SW 1271 (cell line): ENCODE results near the gene ADAMTS18.
A peak's percentile ranks its signal among the peaks of the same experiment; 100 is the strongest.

Experiments used
- DNase-seq, 2 experiments: peaks; one replicate each; lab custom pipeline; 2025; lab: John Stamatoyannopoulos, UW

Gene ADAMTS18

DNA sequence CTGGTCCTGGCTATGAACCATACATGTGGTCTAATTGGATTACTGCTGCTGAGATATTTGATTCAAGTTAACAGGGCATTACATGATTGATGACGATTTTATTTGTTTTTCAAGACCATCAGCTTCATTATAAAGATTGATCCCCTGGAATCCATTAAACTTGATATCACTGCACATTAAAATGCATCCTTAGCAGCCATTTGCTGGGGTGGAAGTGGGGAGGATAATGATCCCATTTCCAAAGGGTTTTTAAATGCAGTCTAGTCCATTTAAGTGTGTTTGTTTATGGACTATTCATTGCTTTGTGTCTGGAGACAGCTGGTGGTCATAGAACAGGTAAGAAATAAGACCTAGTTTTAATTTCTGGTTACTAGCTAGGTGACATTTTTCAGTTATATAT is 40.9 kb downstream of the ADAMTS18 start:
- no peak for DNase-seq

DNA sequence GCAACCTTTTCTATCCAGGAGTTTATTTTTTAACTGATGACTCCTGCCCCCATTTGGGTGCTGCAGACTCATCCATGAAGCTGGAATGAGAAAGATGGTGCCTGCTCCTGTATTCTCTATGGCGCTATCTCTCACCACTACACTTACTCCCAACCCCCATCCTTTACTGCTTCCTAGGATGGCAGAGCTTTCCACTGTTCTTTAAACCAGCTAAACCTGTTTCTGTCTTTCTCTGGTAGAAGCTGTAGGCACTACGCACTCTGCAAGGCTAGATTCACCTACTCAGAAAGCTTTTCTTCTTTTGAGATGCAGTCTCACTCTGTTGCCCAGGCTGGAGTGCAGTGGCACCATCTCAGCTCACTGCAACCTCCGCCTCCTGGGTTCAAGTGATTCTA is 47.0 kb downstream of the ADAMTS18 start:
- no peak for DNase-seq

DNA sequence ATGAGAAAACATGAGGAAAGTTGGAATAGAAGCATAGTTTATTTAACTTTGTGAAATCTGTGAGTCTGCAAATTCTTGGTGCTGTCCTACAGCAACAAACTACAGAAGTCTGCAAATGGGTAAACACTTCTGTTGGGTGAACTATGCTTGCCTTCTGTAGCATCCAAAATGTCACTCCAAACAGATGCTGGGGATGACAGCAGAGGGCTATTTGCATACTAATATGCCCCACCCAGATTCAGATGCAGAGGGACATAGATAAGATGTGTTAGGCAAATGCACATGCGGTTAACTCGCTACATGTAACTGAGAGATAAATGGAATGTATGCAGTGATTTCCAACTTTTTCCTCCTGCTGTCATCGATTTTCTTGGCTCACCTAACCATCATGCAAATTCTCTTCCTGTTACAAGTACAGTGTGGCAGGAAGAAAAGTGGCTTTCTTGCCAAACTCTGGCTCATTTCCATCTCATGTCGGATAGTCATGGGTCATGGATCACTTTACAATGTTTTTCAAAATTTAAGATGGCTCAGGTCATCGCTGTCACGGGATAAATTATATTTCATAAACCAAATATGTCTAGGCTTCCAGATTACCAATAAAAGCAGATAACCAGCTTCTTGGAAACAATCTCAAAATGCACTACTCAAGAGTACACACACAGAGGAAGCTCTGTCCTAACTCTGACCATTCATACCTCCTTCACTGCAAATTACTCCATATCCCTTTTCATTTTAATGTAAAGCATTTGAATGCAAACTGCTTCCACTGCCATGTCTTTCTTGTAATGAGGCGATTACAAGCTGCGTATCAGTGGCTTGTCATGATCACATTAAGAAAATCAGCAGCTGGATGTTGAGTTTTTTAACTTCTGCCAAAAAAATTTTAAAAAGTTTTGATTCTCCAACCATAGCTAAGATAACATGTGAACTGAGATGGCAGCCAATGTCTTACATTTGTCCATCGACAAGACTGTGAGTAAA is 47.7 kb downstream of the ADAMTS18 start:
- DNase-seq = no peak

GRCh38 chr16:77385481-77385880 is 49.4 kb downstream of the ADAMTS18 start:
- no peak for DNase-seq

DNA sequence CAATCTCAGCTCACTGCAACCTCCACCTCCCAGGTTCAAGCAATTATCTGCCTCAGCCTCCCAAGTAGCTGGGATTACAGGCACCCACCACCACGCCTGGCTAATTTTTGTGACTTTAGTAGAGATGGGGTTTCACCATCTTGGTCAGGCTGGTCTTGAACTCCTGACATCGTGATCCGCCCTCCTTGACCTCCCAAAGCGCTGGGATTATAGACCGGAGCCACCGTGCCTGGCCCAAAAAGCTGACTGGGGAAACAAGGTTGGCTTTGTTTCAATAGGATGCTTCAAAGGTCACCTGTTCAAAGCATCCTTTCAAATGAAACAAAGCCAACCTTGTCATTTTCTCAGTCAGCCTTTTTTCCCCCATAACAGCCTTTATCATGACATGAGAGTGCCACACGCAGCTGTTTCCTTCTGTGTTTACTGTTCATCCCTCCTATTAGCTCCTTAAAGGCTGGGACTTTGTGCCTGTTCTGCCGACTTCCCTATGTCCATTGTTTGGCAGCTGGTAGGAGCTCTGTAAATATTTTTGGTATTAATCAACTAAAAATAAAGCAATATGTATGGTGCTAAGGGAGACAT is 51.1 kb downstream of the ADAMTS18 start:
- DNase-seq = no peak

GRCh38 chr16:77376358-77376757 is 58.5 kb downstream of the ADAMTS18 start:
- no peak for DNase-seq

DNA sequence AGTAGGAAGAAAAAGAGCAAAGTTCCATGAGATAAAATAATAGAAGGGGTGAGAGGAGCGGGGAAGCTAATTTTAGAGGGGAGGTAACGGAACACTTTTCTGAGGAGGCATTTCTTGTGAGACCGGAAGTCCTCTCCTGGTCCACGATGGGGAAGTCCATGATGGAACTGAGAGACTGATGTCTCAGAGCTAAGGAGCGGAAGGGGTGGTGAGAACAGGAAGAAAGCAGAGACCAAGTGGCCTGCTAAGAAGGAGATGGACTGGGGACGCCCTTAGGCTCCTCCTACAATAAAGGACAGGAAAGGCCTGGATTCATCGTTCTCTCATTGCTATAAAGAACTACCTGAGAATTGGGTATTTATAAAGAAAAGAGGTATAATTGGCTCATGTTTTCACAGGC is 59.4 kb downstream of the ADAMTS18 start:
- no peak for DNase-seq

DNA sequence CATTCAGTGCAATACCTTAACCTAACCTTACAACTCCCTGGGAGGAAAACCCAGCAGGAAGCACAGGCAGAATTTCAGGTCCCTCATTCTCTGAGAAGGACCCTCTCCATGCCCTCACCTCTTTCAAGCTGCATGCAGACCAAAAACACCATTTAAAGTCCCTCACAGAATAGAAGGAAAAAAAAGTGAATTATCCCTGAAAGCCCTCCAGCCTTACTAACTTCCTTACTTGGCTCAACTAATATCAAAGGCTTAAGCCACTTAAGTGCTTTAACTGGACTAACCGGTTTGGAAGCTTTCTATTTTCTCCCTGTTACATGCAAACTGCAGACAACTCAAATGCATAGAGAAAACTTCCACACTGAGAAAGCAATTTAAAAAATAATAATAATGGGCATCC is 60.5 kb downstream of the ADAMTS18 start:
- no peak for DNase-seq

- no peak for DNase-seq
These were observed 61.1 kb downstream of the ADAMTS18 start for GRCh38 chr16:77373726-77374125.

DNA sequence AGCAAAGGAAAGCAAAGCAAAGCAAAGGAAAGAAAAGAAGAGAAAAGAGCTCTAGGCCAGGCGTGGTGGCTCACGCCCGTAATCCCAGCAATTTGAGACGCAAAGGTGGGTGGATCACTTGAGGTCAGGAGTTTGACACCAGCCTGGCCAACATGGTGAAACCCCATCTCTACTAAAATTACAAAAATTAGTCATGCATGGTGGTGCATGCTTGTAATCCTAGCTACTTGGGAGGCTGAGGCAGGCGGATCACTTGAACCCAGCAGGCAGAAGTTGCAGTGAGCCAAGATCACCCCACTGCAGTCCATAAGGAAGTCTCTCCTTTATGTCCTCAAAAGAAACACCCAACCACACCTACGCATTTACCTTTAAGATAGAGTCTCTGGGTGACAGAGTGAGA is 70.1 kb downstream of the ADAMTS18 start:
- no peak for DNase-seq

DNA sequence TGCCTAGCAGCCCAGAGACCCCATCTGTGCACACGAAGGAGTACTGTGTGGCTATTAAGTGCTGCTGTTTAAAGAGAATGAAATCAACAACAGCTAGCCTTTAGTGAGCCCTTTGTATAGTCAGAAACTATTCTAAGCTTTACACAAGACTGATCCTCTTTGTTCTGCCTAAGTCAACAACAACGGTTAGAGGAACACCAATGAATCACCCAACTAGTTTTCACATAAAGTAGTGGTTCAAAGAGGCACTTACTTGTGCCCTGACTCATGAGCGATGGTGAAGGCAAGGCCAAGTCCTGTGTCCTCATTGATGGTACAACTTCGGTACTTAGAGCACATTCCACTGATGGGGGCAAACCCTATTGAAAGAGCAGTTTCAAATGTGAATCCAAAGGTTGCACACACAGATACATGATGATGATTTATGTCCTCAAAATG is 75.8 kb downstream of the ADAMTS18 start:
- DNase-seq = peak in 1 of 2 experiments; percentile 2

DNA sequence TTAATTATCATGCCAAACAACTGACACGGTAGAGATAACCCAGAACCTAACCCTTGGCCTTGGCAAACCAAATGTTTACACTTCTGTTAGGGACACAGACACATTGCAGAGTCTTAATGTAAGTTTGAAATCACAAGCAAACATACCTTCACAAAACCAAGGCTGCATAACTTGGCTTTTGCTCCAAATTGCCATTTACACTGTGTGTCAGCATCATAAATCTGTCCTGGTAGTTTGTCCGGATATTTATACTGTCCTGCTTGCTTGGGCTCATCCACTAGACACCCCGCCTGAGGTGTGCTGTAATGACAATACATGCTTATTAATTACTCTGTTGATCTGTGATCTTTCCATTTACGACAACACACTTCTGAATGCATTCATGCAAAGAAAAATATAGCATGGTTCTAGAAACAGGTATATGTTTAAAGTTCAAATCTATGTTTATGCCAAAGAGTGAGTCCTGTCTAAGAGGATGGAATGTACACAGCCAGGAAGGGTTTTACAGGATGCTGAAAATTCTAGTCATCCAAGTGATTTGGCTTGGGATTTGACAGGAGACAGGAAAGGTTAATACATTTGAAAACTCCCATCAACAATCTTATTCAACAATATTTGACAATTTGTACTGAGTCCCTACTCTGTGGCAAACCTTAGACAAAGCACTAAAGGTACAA is 81.1 kb downstream of the ADAMTS18 start:
- no peak for DNase-seq

DNA sequence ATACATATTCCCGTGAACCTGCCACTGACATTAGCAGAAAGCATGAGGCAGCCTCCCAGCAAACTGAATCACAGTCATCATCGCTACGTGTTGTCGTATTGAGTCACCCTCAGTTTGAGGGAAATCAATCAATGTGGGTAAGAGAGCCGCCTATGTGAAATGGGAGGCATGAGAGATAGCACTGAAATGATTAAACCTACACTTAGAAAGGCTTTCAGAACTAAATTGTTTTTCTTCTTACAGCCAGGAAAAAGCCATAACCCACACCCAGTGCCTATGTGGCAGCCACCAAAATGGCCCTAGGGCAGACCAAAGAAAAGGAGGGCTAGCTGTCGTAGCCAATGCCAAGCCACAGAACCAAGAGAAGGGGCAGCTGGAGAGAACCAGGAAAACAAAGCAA is 90.5 kb downstream of the ADAMTS18 start:
- no peak for DNase-seq

DNA sequence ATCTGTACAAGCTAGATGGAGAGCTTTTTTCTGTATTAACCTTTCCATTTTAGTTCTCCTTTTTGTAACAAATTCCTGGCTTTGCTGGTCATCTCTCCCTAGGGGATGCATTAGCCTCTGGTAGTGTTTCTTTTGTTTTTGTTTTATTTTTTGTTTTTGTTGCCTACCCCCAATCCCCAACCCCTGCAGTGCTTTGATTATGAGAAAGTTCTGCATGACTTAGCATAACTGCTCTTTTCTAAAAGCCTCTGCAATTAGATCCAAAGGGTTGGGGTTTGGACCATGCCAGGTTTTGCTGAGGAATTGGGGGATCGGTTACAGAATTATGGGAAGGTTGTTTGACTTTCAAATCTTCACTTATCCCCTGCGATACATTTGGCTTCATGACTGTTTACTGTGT is 98.2 kb downstream of the ADAMTS18 start:
- no peak for DNase-seq

DNA sequence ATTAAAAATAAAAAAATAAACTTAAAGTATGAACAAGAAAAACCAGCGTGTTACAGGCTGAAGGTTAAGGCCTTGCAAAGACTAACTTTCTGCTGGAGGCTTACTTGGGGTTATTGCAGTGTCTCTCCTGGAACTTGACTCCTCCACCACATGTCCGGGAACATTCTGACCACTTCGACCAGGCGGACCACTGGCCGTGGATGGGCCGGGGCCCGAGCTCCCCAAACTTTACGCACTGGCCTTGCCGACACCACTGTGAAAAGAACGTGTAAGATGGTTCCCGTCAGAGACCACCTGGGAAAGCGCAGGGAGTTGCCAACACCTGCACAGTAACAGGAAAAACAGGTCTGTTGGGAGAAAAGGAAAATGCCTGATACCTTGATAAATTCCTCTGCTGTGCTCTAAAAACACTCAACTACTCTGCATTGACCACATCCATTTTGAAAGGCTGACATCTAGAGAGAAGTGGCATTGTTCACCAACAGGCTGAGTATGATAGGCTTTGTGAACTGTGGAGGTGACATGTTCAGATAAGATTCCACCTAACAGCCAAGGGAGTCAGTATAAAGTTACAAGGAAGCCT is 99.1 kb downstream of the ADAMTS18 start:
- DNase-seq = no peak

DNA sequence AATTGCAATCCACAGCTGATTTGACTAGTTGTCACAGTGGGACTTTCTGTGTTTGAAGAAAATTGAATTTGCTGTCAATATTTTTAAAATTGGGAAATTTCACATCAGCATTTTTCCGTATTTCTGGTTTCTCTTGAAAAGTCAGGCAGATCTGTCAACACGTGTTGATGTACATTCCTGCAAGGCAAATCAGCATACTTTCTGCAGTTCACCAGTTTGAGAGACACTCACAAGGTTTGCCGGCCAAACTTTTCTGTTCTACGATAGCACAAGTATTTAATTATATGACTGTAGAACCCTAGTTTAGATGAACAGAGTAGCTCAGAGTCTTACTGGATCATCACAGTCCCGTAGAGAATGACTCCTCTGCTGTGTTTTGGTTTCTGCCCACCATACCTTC is 102.0 kb downstream of the ADAMTS18 start:
- DNase-seq = no peak

DNA sequence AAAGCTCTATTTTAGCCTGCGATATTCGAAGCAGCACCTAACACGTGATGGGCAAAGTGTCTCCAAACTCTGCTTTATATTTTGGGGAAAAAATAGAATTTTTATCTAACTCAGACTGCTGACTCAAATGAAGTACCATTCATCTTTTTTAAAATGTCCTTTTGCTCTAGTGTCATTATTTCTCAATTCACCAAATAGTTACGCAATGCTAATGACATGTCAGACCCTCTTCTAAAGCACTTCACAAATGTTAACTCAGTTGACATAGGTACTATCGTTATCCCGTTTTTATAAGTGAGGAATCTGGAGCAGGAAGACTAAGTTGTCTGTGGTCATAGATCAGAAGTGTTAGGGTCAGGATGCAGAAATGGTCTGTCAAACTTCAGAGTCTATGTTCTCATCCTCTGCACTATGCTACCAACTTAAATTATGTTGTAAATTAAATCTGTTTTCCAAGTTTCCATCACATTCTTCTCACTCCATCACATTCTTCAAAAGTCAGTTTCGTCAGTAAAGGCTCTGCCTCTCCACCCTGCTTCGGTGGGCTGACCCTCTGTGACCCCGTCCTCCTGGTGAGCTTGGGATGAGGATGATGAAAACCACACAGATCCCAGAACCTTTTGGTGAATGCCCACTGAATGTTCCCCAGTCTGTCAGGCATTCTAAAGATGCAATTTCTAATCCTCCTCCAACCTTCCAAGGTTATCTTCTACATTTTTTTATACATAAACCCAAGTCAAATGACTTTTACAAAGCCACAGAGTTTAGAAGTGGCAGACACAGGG is 102.8 kb downstream of the ADAMTS18 start:
- DNase-seq = no peak

GRCh38 chr16:77331043-77331442 is 103.8 kb downstream of the ADAMTS18 start:
- no peak for DNase-seq

DNA sequence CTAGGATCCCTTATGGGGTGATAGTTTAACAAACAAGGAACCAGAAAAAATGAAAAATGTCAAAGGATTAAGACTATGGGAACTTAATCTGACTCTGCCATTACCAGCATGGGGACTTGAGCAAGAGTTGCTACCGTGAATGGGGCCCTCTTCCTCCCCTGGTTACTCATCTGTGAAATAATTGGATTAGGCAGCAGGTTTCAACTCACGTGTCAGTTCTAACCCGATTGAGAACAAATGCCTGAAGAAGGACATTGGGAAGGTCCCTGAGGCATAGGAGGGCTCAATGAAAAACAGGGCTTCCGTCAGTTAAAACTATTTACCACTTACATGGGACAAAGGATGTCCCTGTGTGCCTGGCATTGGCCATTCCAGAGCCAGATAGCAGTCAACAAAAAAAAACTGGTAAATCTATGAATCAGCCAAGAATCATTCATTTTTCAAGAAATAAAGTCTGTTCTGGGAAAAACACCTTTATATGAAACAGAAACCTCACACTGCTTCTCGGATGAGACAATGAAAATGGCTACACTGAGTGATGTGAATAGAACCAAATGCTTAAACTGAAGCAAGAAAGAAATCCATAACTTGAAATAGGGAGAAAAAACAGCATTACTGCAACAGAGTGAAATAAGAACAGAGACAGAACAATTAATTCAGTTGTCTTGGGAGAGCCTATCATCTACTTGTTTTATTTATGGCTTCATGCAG is 104.3 kb downstream of the ADAMTS18 start:
- no peak for DNase-seq

GRCh38 chr16:77328768-77329167 is 106.1 kb downstream of the ADAMTS18 start:
- no peak for DNase-seq

DNA sequence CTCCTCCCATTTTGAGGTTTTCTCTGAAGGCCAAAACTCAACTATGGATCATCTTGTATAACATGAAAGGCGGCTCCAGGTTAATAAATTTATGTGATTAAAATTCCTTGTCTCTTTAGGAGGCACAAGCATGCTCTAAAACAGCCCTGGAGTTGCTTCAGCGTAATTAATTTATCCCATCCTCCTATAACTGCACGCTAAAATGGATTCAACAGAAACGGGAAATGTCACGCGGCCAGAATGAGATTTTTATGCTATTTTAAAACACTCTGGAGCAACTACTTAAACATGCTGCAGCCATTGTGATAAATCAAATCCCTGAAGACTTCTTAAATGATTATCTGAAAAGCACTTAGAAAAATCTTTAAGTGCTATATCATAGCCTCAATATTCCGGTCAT is 106.6 kb downstream of the ADAMTS18 start:
- DNase-seq = no peak
